Retinal pigment epithelial cell (primary cell): ENCODE measurements around the gene YWHAG.
"Not testable (repeated sequence)": the region's sequence is repeated elsewhere in the genome, so short reads cannot be mapped to it uniquely, and the experiment has no call there.

Experiments used
- DNase-seq: peaks from one replicate; pipeline ENCODE4 v3.0.0-alpha.2; 2010; ENCODE audit warnings: low read depth
- H3K4me3 ChIP-seq: 2 replicates; pipeline ENCODE4 v1.5.1; 2011; ENCODE audit warnings: mild to moderate bottlenecking, low read length, control low read depth, moderate library complexity
- CTCF ChIP-seq: conservative IDR thresholded peaks from 2 replicates; pipeline ENCODE4 v1.5.1; 2011; ENCODE audit warnings: low read depth, low read length, control low read depth, inconsistent platforms

YWHAG gene

GRCh38 chr7:76291351-76292212 is 67.2 kb downstream of the YWHAG start:
- no peak overlapping the region for H3K4me3 ChIP-seq
- TF ChIP-seq CTCF, result peak; percentile 96
- DNase-seq, result peak; percentile 59

- H3K4me3 ChIP-seq, DNase-seq: not testable (repeated sequence)
These were observed 67.9 kb downstream of the YWHAG start for GRCh38 chr7:76290847-76291350.

- H3K4me3 ChIP-seq, result no peak overlapping the region
- TF ChIP-seq CTCF, result no peak
These were observed 71.9 kb downstream of the YWHAG start for GRCh38 chr7:76286842-76287403.

GRCh38 chr7:76285604-76286374 is 73.0 kb downstream of the YWHAG start:
- DNase-seq, result no peak
- TF ChIP-seq CTCF, result no peak
- no peak overlapping the region for H3K4me3 ChIP-seq

More at GRCh38 chr7:76286842-76287403, 71.9 kb downstream of the YWHAG start:
- no peak for DNase-seq

- no peak for DNase-seq
- TF ChIP-seq CTCF, result no peak
- no peak overlapping the region for H3K4me3 ChIP-seq
These were observed 75.3 kb downstream of the YWHAG start for GRCh38 chr7:76283254-76284159.

- peak overlapping the region; percentile 14 for H3K4me3 ChIP-seq
- TF ChIP-seq CTCF, result no peak
- no peak for DNase-seq
These were observed 76.2 kb downstream of the YWHAG start for GRCh38 chr7:76282344-76283253.
